ENCODE results near the gene INPP1. TPM values are rescaled to one million over a fixed set of nuclear protein-coding genes. Genes with fewer than 3 reads are reported as not detected.

INPP1 gene
- total RNA-seq, 4 donors from 2014 or later = 10.2 to 14.1 (median 12.9) TPM

DNA sequence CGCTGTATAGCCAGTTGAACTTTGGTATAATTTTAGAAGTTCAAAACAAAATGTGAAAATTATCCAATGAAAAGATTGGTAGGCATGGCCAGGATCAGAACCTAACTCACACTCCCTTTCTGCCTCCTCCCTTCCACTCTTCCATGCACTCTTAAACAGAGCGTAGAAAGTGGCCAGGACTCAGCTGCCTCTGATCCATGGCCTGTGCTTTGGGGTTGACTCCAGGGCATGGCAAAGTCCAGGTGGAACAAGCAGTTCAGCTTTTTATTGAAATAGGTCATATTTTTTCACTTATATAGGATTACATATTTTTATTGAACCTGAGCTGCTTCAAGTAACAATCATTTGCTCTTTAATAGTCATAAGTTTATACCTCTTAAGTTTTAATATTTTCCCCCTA, 26.2 kb downstream of the INPP1 start:
- TF ChIP-seq, protein P1, sequence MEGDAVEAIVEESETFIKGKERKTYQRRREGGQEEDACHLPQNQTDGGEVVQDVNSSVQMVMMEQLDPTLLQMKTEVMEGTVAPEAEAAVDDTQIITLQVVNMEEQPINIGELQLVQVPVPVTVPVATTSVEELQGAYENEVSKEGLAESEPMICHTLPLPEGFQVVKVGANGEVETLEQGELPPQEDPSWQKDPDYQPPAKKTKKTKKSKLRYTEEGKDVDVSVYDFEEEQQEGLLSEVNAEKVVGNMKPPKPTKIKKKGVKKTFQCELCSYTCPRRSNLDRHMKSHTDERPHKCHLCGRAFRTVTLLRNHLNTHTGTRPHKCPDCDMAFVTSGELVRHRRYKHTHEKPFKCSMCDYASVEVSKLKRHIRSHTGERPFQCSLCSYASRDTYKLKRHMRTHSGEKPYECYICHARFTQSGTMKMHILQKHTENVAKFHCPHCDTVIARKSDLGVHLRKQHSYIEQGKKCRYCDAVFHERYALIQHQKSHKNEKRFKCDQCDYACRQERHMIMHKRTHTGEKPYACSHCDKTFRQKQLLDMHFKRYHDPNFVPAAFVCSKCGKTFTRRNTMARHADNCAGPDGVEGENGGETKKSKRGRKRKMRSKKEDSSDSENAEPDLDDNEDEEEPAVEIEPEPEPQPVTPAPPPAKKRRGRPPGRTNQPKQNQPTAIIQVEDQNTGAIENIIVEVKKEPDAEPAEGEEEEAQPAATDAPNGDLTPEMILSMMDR (IDR thresholded peaks at IDR 0.05; ENCODE audit: low read depth) = no peak

DNA sequence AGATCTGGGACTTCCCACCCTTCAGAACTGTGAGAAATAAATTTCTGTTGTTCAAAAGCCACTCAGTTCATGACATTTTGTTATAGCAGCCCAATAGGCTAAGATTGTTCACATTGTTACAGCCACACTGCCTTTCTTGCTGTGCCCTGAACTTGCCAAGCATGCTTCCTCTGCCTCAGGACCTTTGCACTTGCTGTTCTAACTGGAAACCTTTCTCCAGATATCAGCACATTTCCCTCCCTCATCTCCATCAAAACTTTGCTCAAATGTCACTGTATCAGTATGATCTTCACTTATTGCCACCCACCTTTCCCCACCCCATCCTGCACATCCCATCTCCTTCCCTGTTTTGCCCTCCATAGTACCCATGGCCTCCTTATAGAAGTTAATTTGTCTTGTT, 32.7 kb downstream of the INPP1 start:
- TF ChIP-seq, protein P1 (IDR thresholded peaks at IDR 0.05; ENCODE audit: low read depth) = no peak

DNA sequence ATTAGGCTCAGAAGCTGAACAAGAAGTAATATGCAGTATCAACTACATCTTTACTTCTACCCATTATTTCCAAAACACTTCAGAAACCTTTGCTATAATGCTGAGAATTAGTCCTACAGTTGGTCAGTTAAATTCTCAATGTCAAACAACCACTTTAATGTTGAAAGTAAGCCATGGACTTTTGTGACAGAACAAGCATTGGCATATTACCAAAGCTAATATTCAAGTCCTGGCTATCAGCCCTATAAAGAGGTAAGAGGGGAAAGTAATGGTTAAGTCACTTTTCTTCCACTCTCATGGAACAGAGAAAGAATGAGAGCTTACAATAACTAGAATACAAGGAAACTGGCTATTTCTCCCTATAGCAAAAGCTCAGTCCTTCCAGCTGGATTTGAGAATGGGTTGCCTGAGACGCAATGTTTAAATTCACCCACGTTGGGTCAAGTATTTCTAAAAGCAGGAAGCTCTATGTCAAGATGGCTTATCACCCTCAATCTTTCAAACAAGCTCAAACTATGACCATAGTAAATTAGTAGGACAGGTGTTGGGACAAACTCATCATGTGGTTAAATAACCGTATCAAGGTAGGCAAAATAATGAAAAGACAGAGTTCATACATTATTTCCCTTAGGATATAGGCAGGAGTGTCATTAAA, 33.3 kb downstream of the INPP1 start:
- TF ChIP-seq, protein P1 (IDR thresholded peaks at IDR 0.05; ENCODE audit: low read depth) = no peak

DNA sequence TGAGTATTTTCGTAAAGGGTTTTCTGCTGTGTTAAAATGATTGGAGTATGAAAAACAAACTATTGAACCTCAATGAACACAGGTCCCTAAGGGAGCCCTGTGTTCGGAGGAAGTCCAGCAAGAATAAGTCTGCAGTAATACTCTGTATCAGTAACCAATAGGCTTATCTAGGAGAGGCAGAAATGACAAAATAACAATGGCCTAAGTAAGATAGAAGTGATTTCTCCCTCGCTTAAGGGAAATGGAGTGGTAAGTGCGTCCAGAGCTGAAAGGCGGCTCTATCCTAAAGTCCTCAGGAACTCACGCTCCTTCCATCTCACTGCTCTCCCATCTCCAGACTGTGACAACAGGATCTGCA, 35.5 kb downstream of the INPP1 start:
- TF ChIP-seq, protein P1 (IDR thresholded peaks at IDR 0.05; ENCODE audit: low read depth) = no peak

DNA sequence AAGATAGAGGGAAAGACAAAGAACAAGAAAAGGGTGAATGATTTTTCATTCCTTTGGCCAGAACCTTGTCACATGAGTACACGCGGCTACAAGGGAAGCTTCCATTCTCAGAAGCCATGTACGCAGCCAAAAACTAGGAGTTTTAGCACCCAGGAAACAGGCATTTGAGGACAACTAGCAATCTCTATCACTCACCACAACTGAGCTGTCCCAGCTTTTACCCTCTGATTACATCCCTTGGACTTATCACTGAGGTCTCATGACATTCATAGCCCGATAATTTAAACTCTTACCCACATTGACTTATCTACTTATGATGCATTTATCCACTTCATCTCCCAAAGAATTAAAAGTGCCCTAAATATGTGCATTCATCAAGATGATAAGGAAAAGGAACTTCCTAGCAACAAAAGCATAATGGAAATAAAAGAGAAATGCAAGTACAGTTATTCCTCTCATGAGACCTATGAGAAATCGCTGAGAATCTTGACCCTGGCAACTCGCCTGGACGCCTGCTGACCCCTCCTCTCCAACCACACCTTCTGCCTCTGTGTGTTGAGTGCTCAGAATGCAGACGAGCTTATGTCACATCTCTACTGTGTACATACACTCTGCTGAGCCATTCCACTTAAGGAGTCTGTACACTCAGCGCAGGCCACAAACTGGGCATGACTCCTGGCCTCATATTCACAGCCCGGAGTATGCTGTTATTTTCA, 36.0 kb downstream of the INPP1 start:
- TF ChIP-seq, protein P1 (IDR thresholded peaks at IDR 0.05; ENCODE audit: low read depth) = no peak

DNA sequence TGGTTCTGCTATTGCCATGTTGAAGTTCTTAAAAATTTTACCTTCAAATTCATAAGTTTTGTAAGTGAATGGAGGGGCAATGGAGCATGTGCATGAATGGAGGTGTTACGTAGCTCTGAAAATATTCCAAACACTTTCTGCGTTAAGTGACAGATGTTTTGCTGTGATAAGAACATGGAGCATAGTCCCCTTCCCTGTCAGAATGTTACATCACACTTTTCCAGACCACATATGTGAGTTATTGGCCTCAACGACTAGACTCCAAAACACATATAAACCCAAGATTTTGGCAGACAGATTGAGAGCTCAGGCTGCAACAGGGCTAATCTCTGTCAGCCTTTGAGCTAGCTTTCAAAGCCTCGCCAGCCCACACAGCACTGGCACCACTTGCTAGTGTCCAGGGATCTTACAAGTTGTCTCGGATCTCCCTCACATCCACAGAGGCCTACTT, 37.6 kb downstream of the INPP1 start:
- TF ChIP-seq, protein P1 (IDR thresholded peaks at IDR 0.05; ENCODE audit: low read depth) = no peak

DNA sequence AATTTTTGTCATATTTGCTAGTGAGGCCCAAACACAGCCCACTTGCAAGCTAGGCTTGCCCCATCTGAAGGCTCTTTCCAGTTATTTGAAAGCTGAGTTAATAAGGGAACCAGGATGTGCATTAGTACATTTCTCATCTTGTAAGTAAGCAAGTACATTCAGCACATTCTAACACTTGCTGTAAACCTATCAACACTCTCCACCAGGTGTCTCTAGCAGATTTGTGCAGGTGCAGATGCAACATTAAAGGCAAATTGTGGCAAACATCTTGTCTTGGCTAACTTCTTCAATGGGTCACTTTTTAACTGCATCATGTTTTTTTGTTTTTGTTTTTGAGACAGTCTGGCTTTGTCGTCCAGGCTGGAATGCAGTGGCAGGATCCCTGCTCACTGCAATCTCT, 39.5 kb downstream of the INPP1 start:
- TF ChIP-seq, protein P1 (IDR thresholded peaks at IDR 0.05; ENCODE audit: low read depth) = no peak

Measured in subcutaneous adipose tissue (tissue), 4 donors.